Fibroblast of skin of abdomen (primary cell): ENCODE measurements around the gene ANO1.

Experiments used
- DNase-seq: peaks from one replicate; pipeline ENCODE4 v3.0.0-alpha.2; 2013

The ANO1 gene

GRCh38 chr11:70097783-70098563, 19.9 kb downstream of the ANO1 start:
- no peak for DNase-seq

- DNase-seq, result no peak
Observed at GRCh38 chr11:70098936-70099335, 20.8 kb downstream of the ANO1 start.

GRCh38 chr11:70099578-70100279, 21.6 kb downstream of the ANO1 start:
- DNase-seq, result no peak

GRCh38 chr11:70100280-70100603, 22.1 kb downstream of the ANO1 start:
- DNase-seq, result no peak

GRCh38 chr11:70100791-70101190, 22.7 kb downstream of the ANO1 start:
- no peak for DNase-seq

GRCh38 chr11:70103256-70103975, 25.3 kb downstream of the ANO1 start:
- no peak for DNase-seq

- DNase-seq, result no peak
Observed at GRCh38 chr11:70104419-70104818, 26.3 kb downstream of the ANO1 start.

GRCh38 chr11:70104961-70105360, 26.8 kb downstream of the ANO1 start:
- no peak for DNase-seq

GRCh38 chr11:70105369-70105754, 27.2 kb downstream of the ANO1 start:
- DNase-seq, result no peak

- no peak for DNase-seq
Observed at GRCh38 chr11:70105755-70106571, 27.8 kb downstream of the ANO1 start.

- no peak for DNase-seq
Observed at GRCh38 chr11:70106757-70107156, 28.6 kb downstream of the ANO1 start.

- no peak for DNase-seq
Observed at GRCh38 chr11:70107191-70107590, 29.1 kb downstream of the ANO1 start.

- no peak for DNase-seq
Observed at GRCh38 chr11:70107756-70108155, 29.6 kb downstream of the ANO1 start.

GRCh38 chr11:70108250-70108649, 30.1 kb downstream of the ANO1 start:
- peak; percentile 55 for DNase-seq

GRCh38 chr11:70109006-70109405, 30.9 kb downstream of the ANO1 start:
- peak; percentile 51 for DNase-seq

- DNase-seq, result no peak
Observed at GRCh38 chr11:70109903-70110302, 31.8 kb downstream of the ANO1 start.

- DNase-seq, result no peak
Observed at GRCh38 chr11:70110538-70111055, 32.5 kb downstream of the ANO1 start.

GRCh38 chr11:70111269-70112016, 33.3 kb downstream of the ANO1 start:
- peak; percentile 59 for DNase-seq

- DNase-seq, result no peak
Observed at GRCh38 chr11:70112017-70112434, 33.9 kb downstream of the ANO1 start.

- no peak for DNase-seq
Observed at GRCh38 chr11:70113801-70114200, 35.7 kb downstream of the ANO1 start.

GRCh38 chr11:70115778-70116177, 37.7 kb downstream of the ANO1 start:
- DNase-seq, result no peak
